Astrocyte (in vitro differentiated cells and primary cell): ENCODE data around the gene JKAMP. TPM values are rescaled to one million over a fixed set of nuclear protein-coding genes. Genes with fewer than 3 reads are reported as not detected.
A peak's percentile ranks its signal among the peaks of the same experiment; 100 is the strongest.

Experiments
- DNase-seq: peaks from one replicate; pipeline ENCODE4 v3.0.0-alpha.2; 2010; ENCODE audit warnings: low read depth
- FAIRE-seq: peaks from 2 replicates; lab custom pipeline; 2011; peaks lifted over from hg19 to GRCh38; lab: Jason Lieb, UNC
- H2AFZ ChIP-seq: 2 replicates; pipeline ENCODE4 v1.6.0; 2012; ENCODE audit warnings: low read depth, low read length, inconsistent platforms
- H3K27ac ChIP-seq: 2 replicates; pipeline ENCODE4 v1.5.1; 2011; ENCODE audit warnings: low read depth, low read length, inconsistent platforms
- H3K27me3 ChIP-seq: 2 replicates; pipeline ENCODE4 v1.6.0; 2011; ENCODE audit warnings: low read length, inconsistent platforms; ENCODE audit not compliant: insufficient read depth
- H3K36me3 ChIP-seq: 2 replicates; pipeline ENCODE4 v1.5.1; 2011; ENCODE audit warnings: low read length, inconsistent platforms; ENCODE audit not compliant: insufficient read depth
- H3K4me1 ChIP-seq: 2 replicates; pipeline ENCODE4 v1.5.1; 2011; ENCODE audit warnings: low read length, inconsistent platforms; ENCODE audit not compliant: insufficient read depth
- H3K4me2 ChIP-seq: 2 replicates; pipeline ENCODE4 v1.6.0; 2012; ENCODE audit warnings: low read length, inconsistent platforms
- H3K4me3 ChIP-seq: 2 replicates; pipeline ENCODE4 v1.5.1; 2011; ENCODE audit warnings: low read depth, mild to moderate bottlenecking, low read length, inconsistent platforms; ENCODE audit not compliant: insufficient read depth
- H3K79me2 ChIP-seq: 2 replicates; pipeline ENCODE4 v1.6.0; 2012; ENCODE audit warnings: mild to moderate bottlenecking, low read length, inconsistent platforms; ENCODE audit not compliant: insufficient read depth
- H3K9ac ChIP-seq: 2 replicates; pipeline ENCODE4 v1.6.0; 2012; ENCODE audit warnings: mild to moderate bottlenecking, low read length, inconsistent platforms
- H3K9me3 ChIP-seq: 2 replicates; pipeline ENCODE4 v1.5.1; 2012; ENCODE audit warnings: low read depth, mild to moderate bottlenecking, low read length, inconsistent platforms; ENCODE audit not compliant: insufficient read depth
- H4K20me1 ChIP-seq: 2 replicates; pipeline ENCODE4 v1.6.0; 2012; ENCODE audit warnings: low read length, inconsistent platforms; ENCODE audit not compliant: insufficient read depth
- H3K27ac Mint-ChIP-seq: one replicate; pipeline ENCODE4 v1.8.0; 2021; ENCODE audit warnings: mild to moderate bottlenecking, mixed read lengths; ENCODE audit not compliant: unreplicated experiment
- H3K27me3 Mint-ChIP-seq: one replicate; pipeline ENCODE4 v1.8.0; 2021; ENCODE audit warnings: low read depth, mixed read lengths; ENCODE audit not compliant: unreplicated experiment
- H3K36me3 Mint-ChIP-seq: one replicate; pipeline ENCODE4 v1.8.0; 2021; ENCODE audit warnings: low read depth, mixed read lengths; ENCODE audit not compliant: unreplicated experiment
- H3K4me1 Mint-ChIP-seq: one replicate; pipeline ENCODE4 v1.8.0; 2021; ENCODE audit warnings: low read depth, mixed read lengths; ENCODE audit not compliant: unreplicated experiment
- H3K4me3 Mint-ChIP-seq: one replicate; pipeline ENCODE4 v1.8.0; 2021; ENCODE audit warnings: mild to moderate bottlenecking, moderate library complexity, mixed read lengths; ENCODE audit not compliant: unreplicated experiment
- H3K9me3 Mint-ChIP-seq: one replicate; pipeline ENCODE4 v1.8.0; 2021; ENCODE audit warnings: mild to moderate bottlenecking, mixed read lengths; ENCODE audit not compliant: unreplicated experiment
- EZH2 ChIP-seq: IDR thresholded peaks from 2 replicates; pipeline ENCODE4 v1.6.1; 2012; ENCODE audit warnings: mild to moderate bottlenecking, low read length, inconsistent platforms; ENCODE audit not compliant: insufficient read depth
- total RNA-seq: library from RNA; stranded (reverse); gene quantifications from 2 replicates; pipeline ENCODE4 v1.2.1, GENCODE V29; 2021
- TF ChIP-seq, protein P1 (sequence below): IDR thresholded peaks from 2 replicates; pipeline ENCODE4 v1.5.1; 2011; ENCODE audit warnings: low read depth, mild to moderate bottlenecking, inconsistent platforms, low read length, moderate library complexity; ENCODE audit not compliant: insufficient read depth

The JKAMP gene
- total RNA-seq, 1 donor from 2014 or later, result 74.6 TPM

DNA sequence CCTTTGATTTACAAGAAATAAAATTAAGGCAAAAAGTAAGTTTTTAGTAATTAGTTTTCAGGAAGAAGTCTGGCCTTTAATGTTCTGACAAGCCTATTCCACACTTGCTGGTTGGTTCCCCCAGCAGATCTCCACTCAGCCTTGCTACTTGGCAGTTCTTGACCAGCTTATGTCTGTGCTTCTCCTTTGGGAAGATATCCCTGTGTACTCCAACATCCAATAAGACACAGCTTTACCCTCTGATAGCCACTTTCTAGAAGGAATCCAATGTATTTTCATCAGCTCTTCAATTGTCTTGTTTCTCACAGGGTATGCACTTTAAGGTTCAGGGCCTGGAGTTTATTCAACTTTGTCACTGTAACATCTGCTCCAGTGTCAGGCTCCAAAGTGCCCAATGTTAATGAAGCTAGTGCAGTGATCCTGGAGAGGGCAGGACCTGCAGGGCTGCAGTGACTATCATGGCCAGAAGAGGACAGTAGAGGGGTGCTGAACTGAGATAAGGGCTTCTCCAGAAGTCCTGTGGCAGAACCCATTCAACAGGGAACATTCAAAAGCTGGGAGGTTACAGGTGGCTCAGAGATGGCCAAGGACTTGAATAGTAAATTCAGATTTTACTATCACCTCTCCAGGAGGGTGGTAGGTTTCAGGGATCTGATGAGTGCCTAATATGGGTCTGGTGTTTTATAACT, 22.9 kb downstream of the JKAMP start:
- DNase-seq (peak; percentile 10), FAIRE-seq (no peak)
- peaks cover 6% of the 10 kb centered on the region for H4K20me1 ChIP-seq
- H3K27me3 Mint-ChIP-seq, result no peaks in the 10 kb centered on the region
- no peak for TF ChIP-seq EZH2
- TF ChIP-seq, protein P1, sequence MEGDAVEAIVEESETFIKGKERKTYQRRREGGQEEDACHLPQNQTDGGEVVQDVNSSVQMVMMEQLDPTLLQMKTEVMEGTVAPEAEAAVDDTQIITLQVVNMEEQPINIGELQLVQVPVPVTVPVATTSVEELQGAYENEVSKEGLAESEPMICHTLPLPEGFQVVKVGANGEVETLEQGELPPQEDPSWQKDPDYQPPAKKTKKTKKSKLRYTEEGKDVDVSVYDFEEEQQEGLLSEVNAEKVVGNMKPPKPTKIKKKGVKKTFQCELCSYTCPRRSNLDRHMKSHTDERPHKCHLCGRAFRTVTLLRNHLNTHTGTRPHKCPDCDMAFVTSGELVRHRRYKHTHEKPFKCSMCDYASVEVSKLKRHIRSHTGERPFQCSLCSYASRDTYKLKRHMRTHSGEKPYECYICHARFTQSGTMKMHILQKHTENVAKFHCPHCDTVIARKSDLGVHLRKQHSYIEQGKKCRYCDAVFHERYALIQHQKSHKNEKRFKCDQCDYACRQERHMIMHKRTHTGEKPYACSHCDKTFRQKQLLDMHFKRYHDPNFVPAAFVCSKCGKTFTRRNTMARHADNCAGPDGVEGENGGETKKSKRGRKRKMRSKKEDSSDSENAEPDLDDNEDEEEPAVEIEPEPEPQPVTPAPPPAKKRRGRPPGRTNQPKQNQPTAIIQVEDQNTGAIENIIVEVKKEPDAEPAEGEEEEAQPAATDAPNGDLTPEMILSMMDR, result peak; percentile 90
- H3K27ac ChIP-seq, result no peak overlapping the region
- peaks cover 5% of the 10 kb centered on the region for H3K4me1 Mint-ChIP-seq
- no peaks in the 10 kb centered on the region for H3K9me3 Mint-ChIP-seq
- peaks cover 4% of the 10 kb centered on the region for H3K36me3 ChIP-seq
- H2AFZ ChIP-seq, result no peak overlapping the region
- no peak overlapping the region for H3K9ac ChIP-seq
- no peak overlapping the region for H3K4me3 Mint-ChIP-seq
- no peaks in the 10 kb centered on the region for H3K4me1 ChIP-seq
- no peak overlapping the region for H3K27ac Mint-ChIP-seq
- no peak overlapping the region for H3K4me3 ChIP-seq
- H3K9me3 ChIP-seq, result no peaks in the 10 kb centered on the region
- H3K4me2 ChIP-seq, result no peak overlapping the region
- H3K79me2 ChIP-seq, result peaks cover 6% of the 10 kb centered on the region
- H3K36me3 Mint-ChIP-seq, result peaks cover 1% of the 10 kb centered on the region
- no peaks in the 10 kb centered on the region for H3K27me3 ChIP-seq

DNA sequence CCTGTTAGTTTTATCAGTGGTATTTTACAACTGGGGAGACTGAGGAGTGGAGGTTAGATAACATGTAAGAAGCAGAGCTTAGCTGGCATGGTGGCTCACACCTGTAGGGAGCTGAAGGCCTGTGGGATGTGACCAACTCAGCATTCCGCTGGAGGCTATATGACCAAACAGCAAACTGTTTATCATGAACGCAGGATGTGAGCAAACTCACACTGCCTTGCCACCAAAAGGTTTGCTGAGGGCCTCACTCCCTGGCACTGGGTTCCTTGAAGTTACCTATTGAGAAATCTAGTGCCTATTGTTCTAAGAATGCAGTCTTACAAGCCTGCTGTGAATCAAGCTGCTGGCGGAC, 23.4 kb downstream of the JKAMP start:
- peaks cover 1% of the 10 kb centered on the region for H3K36me3 Mint-ChIP-seq
- H3K4me3 ChIP-seq, result no peak overlapping the region
- no peaks in the 10 kb centered on the region for H3K4me1 ChIP-seq
- no peaks in the 10 kb centered on the region for H3K9me3 ChIP-seq
- TF ChIP-seq EZH2, result no peak
- TF ChIP-seq, protein P1, result no peak
- H4K20me1 ChIP-seq, result peaks cover 6% of the 10 kb centered on the region
- no peak overlapping the region for H3K27ac ChIP-seq
- H3K27ac Mint-ChIP-seq, result no peak overlapping the region
- no peak for DNase-seq
- no peak overlapping the region for H3K9ac ChIP-seq
- peaks cover 4% of the 10 kb centered on the region for H3K36me3 ChIP-seq
- no peaks in the 10 kb centered on the region for H3K27me3 Mint-ChIP-seq
- H3K4me2 ChIP-seq, result no peak overlapping the region
- no peak overlapping the region for H3K4me3 Mint-ChIP-seq
- H3K27me3 ChIP-seq, result no peaks in the 10 kb centered on the region
- FAIRE-seq, result no peak
- H3K9me3 Mint-ChIP-seq, result no peaks in the 10 kb centered on the region
- H2AFZ ChIP-seq, result no peak overlapping the region
- H3K4me1 Mint-ChIP-seq, result peaks cover 5% of the 10 kb centered on the region
- H3K79me2 ChIP-seq, result peaks cover 6% of the 10 kb centered on the region

DNA sequence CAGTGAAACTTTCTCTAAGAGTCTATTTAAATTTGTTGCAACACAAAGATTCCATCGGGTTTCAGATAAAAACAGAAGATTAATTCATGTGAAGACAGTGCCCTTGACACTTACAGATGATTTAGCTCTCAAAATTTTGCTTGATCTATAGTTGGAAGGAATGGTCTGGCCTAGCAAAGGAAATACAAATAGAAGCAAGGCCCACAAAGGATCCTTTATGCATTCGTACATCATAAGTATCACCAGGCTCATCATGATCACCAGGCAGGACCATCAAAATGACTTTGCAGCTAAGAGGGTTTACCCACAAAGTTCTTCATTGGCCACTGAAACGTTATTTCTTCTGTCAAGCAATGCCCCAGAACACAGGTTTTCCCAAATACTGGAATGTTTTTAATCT, 24.8 kb downstream of the JKAMP start:
- peaks cover 4% of the 10 kb centered on the region for H3K9me3 Mint-ChIP-seq
- FAIRE-seq, result no peak
- no peaks in the 10 kb centered on the region for H3K27me3 ChIP-seq

More for the DNA sequence above, 24.8 kb downstream of the JKAMP start:
- H3K36me3 Mint-ChIP-seq, result peaks cover 3% of the 10 kb centered on the region
- Histone ChIP-seq H3K27ac (no peak overlapping the region), H3K36me3 (no peaks in the 10 kb centered on the region), H2AFZ (no peak overlapping the region), H3K4me3 (no peak overlapping the region), H3K79me2 (no peaks in the 10 kb centered on the region), H3K4me2 (no peak overlapping the region), H3K4me1 (no peaks in the 10 kb centered on the region), H4K20me1 (no peaks in the 10 kb centered on the region), H3K9ac (no peak overlapping the region), H3K9me3 (no peaks in the 10 kb centered on the region)
- no peaks in the 10 kb centered on the region for H3K27me3 Mint-ChIP-seq
- TF ChIP-seq, protein P1, result no peak
- TF ChIP-seq EZH2, result no peak
- no peak overlapping the region for H3K4me3 Mint-ChIP-seq
- DNase-seq, result no peak
- H3K27ac Mint-ChIP-seq, result no peak overlapping the region
- peaks cover 5% of the 10 kb centered on the region for H3K4me1 Mint-ChIP-seq
